DOHH2 (cell line): Measurements from ENCODE around the gene PPFIA1.

Source experiments
- H3F3A ChIP-seq: fragments of 200-600 bp; sonication (generic), shearing (Covaris generic); 2 replicates; pipeline ENCODE4 v1.6.0; 2016; ENCODE audit warnings: antibody characterized with exemption, mild to moderate bottlenecking; ENCODE audit not compliant: control insufficient read depth, insufficient read depth
- H3K27ac ChIP-seq: fragments of 200-600 bp; sonication (generic); 2 replicates; pipeline ENCODE4 v1.5.1; 2014; ENCODE audit warnings: low read depth, mild to moderate bottlenecking, low read length, moderate library complexity
- H3K27me3 ChIP-seq: fragments of 200-600 bp; sonication (generic); 2 replicates; pipeline ENCODE4 v1.6.1; 2014; ENCODE audit warnings: mild to moderate bottlenecking, low read length, mixed read lengths; ENCODE audit not compliant: control insufficient read depth
- H3K36me3 ChIP-seq: fragments of 200-600 bp; sonication (generic); 2 replicates; pipeline ENCODE4 v1.6.1; 2014; ENCODE audit warnings: mild to moderate bottlenecking, low read length, moderate library complexity, mixed read lengths; ENCODE audit not compliant: control insufficient read depth
- H3K4me1 ChIP-seq: fragments of 200-600 bp; sonication (generic); 2 replicates; pipeline ENCODE4 v1.6.1; 2014; ENCODE audit warnings: mild to moderate bottlenecking, low read length, mixed read lengths; ENCODE audit not compliant: control insufficient read depth
- H3K4me2 ChIP-seq: fragments of 200-600 bp; sonication (generic); 2 replicates; pipeline ENCODE4 v1.6.0; 2014; ENCODE audit warnings: mild to moderate bottlenecking, low read length, moderate library complexity
- H3K4me3 ChIP-seq: fragments of 200-600 bp; sonication (generic); 2 replicates; pipeline ENCODE4 v1.5.1; 2014; ENCODE audit warnings: mild to moderate bottlenecking, low read length, mixed read lengths
- H3K79me2 ChIP-seq: fragments of 200-600 bp; sonication (generic); 2 replicates; pipeline ENCODE4 v1.6.1; 2014; ENCODE audit warnings: mild to moderate bottlenecking, low read length, mixed read lengths; ENCODE audit not compliant: control insufficient read depth
- H3K9me2 ChIP-seq: fragments of 200-600 bp; sonication (generic); replicated peaks from 2 replicates; pipeline ENCODE4 v1.6.1; 2014; ENCODE audit warnings: mild to moderate bottlenecking, low read length, mixed read lengths; ENCODE audit not compliant: control insufficient read depth
- H3K9me3 ChIP-seq: fragments of 200-600 bp; sonication (generic); 2 replicates; pipeline ENCODE4 v1.6.1; 2014; ENCODE audit warnings: antibody characterized with exemption, low read length, mixed read lengths; ENCODE audit not compliant: control insufficient read depth, insufficient read depth
- H4K20me1 ChIP-seq: fragments of 200-600 bp; sonication (generic); 2 replicates; pipeline ENCODE4 v1.6.0; 2014; ENCODE audit warnings: low read depth, mild to moderate bottlenecking, antibody characterized with exemption, low read length, moderate library complexity; ENCODE audit not compliant: control insufficient read depth, insufficient read depth
- CTCF ChIP-seq: fragments of 200-600 bp; sonication (generic); IDR thresholded peaks from one replicate; pipeline ENCODE4 v1.5.1; 2014; ENCODE audit warnings: antibody characterized with exemption, mild to moderate bottlenecking, low read depth, low read length; ENCODE audit not compliant: poor library complexity, severe bottlenecking
- EZH2phosphoT487 ChIP-seq: fragments of 200-600 bp; sonication (generic); IDR thresholded peaks from 2 replicates; pipeline ENCODE4 v1.6.1; 2017; ENCODE audit warnings: borderline replicate concordance, mild to moderate bottlenecking, antibody characterized with exemption, low read length, moderate library complexity, mixed read lengths

The PPFIA1 gene

GRCh38 chr11:70354629-70355028 lies 84.1 kb downstream of the PPFIA1 start:
- TF ChIP-seq CTCF (no peak), EZH2phosphoT487 (no peak)
- H3K4me1 ChIP-seq: no peaks in the 10 kb centered on the region
- H3K9me2 ChIP-seq: no peaks in the 10 kb centered on the region
- H3K27me3 ChIP-seq: no peaks in the 10 kb centered on the region
- H3K79me2 ChIP-seq: no peaks in the 10 kb centered on the region
- no peak overlapping the region for H3K4me3 ChIP-seq
- no peaks in the 10 kb centered on the region for H3K9me3 ChIP-seq
- H3K27ac ChIP-seq: no peak overlapping the region
- peaks cover 59% of the 10 kb centered on the region for H3K36me3 ChIP-seq
- no peaks in the 10 kb centered on the region for H3F3A ChIP-seq
- no peak overlapping the region for H3K4me2 ChIP-seq
- H4K20me1 ChIP-seq: no peaks in the 10 kb centered on the region

- no peak overlapping the region for H3K4me3 ChIP-seq
- TF ChIP-seq EZH2phosphoT487 (no peak), CTCF (no peak)
- no peaks in the 10 kb centered on the region for H3K9me3 ChIP-seq
- H4K20me1 ChIP-seq: no peaks in the 10 kb centered on the region
- H3F3A ChIP-seq: no peaks in the 10 kb centered on the region
- no peaks in the 10 kb centered on the region for H3K27me3 ChIP-seq
- no peaks in the 10 kb centered on the region for H3K79me2 ChIP-seq
- H3K4me1 ChIP-seq: no peaks in the 10 kb centered on the region
- H3K36me3 ChIP-seq: peaks cover 63% of the 10 kb centered on the region
- H3K9me2 ChIP-seq: no peaks in the 10 kb centered on the region
- H3K4me2 ChIP-seq: no peak overlapping the region
- no peak overlapping the region for H3K27ac ChIP-seq
These were observed 88.3 kb downstream of the PPFIA1 start for GRCh38 chr11:70358753-70359152.

DNA sequence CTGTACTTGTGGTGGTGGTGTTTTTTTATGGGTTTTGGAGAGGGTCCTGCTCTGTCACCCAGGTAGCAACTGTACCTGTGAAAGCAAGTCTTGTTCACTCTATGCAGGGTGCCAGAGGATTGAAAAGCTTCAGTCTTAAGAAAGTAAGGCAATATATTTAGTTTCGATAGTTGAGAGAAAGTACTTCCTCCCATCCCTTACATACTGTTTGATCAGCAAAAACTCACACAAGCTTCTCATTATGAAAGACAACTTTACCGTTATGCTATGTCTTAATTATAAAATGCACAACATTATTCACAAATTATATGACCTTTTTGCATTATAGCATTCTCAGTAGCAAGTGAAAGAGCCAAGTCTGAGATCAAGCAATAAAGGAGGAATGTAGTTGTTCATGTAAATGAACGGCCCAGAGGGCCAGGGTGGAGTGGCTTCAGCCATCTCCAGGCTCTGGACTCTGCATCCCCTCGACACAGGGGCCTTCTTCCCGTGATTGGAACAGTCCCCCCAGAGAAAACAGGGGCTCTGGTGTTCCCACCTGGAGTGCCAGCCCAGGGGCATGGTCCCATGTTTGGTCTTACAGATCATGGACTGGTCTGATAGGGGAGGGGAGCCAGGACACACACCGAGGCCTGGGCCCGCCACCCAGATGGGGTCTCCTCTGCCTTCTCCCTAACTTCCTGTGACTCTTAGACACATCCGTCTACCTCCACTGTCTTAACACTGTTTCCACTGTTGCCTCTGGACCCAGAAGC lies 89.1 kb downstream of the PPFIA1 start:
- H3K36me3 ChIP-seq: peaks cover 60% of the 10 kb centered on the region
- H3K9me3 ChIP-seq: no peaks in the 10 kb centered on the region
- no peaks in the 10 kb centered on the region for H4K20me1 ChIP-seq

More for the DNA sequence above, 89.1 kb downstream of the PPFIA1 start:
- Histone ChIP-seq H3K4me2 (no peak overlapping the region), H3K4me3 (no peak overlapping the region), H3K9me2 (no peaks in the 10 kb centered on the region), H3K4me1 (no peaks in the 10 kb centered on the region), H3K27me3 (no peaks in the 10 kb centered on the region), H3F3A (no peaks in the 10 kb centered on the region), H3K27ac (no peak overlapping the region), H3K79me2 (no peaks in the 10 kb centered on the region)
- TF ChIP-seq EZH2phosphoT487 (no peak), CTCF (no peak)
